Measurements from ENCODE around the gene SPI1.
"Not testable (repeated sequence)": the region's sequence is repeated elsewhere in the genome, so short reads cannot be mapped to it uniquely, and the experiment has no call there.

Gene SPI1

DNA sequence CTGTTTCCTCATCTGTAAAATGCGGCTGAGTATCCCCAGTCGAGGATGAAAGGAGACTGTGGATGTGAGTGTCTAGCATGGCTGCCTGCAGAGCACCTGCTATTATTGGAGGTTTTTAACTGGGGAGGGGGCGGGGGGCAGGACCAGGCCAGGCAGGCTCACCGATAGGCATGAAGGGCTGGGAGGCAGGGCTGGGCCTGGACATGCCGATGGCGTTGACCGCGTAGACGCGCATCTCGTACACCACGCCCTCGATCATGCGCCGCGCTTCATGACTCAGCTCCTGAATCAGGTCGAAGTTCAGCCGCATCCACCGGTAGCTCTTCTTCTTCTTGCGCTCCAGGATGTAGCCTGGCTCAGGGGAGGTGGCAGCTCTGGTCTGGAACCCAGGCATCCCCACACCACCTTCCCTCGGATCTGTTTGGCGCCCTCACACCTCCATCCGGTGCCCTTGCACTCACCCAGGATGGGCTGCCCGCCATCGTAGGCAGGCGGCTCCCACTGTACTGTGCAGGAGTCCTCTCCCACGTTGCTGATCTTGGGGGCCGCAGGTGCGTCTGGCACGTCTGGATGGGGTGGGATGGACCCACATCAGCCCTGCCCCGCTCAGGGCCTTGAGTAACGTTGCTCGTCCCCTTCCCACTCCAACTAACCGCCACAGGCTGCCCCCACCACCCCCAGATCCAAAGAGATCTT lies 41.0 kb downstream of the SPI1 start:
- no peak for DNase-seq

DNA sequence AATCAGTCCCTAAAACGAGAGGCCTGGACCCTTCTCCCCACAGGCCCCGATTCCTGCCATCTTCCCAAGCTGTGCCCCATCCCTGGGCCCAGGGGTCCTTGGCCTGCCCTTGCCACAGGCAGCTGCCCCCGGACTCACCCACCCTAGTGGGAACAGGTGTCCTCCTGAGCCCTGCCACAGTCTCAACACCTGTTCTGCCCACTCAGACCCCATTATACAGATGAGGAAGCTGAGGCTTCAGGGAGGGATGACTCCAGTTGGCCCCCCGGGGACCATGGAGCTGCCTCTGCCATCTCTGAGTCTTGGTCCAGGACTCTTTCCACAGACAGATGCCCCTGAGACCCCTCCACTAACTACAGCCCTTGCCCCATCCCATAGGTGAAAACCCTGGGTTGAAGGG lies 41.8 kb downstream of the SPI1 start:
- no peak for DNase-seq

DNA sequence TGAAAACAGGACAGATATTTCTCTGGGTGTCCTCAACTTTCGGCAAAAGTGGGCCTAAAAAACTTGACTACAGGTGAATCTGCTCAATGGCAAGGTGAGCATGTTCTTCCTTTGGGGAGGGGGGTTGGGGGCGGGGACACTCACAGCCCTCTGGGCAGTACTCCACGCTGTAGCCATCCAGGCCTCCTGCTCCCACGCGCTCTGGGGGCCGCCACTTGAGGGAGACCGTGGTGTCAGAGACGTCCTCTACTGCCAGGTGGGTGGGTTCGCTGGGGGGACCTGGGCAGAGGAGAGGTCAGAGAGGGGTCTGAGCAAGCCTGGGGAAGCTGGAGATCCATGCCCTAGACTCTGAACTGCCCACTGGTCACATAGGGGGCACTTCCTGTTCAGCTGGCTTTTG lies 42.6 kb downstream of the SPI1 start:
- DNase-seq = no peak

DNA sequence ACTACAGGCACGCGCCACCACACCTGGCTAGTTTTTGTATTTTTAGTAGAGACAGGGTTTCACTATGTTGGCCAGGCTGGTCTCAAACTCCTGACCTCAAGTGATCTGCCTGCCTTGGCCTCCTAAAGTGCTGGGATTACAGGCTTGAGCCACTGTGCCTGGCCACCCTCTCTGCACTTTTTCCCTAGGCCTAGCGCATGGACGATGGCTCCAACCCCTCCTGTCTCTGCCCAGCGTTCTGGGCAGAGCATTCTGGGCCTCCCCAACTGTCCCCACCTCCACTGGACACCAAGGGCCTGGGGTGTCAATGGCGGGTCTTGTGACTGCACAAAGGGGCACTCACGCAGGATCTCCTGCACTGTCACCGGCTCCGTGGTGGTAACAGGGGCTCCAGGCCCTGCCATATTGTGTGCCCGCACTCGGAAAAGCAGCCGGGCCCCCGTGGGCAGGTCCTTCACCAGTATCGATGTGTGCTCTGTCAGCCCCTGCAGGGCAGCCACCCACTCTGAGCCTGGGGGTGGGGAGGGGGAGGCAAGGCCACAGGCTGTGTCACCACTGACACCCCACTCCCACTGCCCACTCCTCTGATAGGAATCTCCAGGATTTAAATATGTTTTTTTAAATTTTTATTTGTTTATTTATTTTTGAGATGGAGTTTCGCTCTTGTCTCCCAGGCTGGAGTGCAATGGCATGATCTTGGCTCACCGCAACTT lies 43.5 kb downstream of the SPI1 start:
- DNase-seq = not testable (repeated sequence)

DNA sequence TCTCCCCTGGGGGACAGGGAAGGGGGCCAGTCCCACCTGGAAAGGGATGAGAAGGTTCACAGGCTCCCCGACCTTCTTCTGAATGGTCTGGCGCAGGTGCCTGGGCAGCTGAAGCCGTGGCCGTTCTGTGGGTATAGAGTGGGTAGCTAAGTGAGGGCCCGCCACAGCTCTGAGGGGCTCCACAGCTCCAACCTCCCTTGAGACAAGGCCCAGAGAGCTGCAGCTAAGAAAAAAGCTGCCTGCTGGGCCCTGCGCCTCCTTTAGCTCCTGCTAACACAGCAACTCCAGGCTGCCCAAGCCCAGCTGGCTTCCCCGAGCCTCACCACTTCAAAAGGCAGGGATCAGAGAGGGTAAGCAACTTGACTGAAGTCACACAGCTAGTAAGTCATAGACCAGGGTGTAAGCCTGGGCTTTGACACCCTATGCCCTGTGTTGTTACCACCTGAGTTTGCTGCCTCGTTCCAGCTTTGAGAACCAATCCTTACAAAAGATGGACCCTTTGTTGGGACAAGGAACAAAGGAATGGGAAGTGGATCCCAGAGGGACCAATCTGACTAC lies 44.4 kb downstream of the SPI1 start:
- DNase-seq = no peak

DNA sequence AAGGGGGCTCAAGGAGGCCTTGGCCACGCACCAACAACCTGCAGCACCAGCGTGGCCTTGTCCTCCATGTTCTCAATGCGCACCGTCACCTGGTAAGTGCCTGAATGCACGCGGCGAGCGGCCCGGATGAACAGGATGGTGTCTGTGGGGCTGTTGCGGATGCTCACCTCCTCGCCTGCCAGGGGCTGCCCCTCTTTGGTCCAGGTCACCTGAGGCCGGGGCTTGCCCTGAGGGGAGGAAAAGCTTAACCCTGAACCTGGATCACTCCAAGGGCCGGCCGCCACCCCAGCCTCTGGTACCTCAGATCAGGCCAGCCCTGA lies 44.9 kb downstream of the SPI1 start:
- DNase-seq = no peak

DNA sequence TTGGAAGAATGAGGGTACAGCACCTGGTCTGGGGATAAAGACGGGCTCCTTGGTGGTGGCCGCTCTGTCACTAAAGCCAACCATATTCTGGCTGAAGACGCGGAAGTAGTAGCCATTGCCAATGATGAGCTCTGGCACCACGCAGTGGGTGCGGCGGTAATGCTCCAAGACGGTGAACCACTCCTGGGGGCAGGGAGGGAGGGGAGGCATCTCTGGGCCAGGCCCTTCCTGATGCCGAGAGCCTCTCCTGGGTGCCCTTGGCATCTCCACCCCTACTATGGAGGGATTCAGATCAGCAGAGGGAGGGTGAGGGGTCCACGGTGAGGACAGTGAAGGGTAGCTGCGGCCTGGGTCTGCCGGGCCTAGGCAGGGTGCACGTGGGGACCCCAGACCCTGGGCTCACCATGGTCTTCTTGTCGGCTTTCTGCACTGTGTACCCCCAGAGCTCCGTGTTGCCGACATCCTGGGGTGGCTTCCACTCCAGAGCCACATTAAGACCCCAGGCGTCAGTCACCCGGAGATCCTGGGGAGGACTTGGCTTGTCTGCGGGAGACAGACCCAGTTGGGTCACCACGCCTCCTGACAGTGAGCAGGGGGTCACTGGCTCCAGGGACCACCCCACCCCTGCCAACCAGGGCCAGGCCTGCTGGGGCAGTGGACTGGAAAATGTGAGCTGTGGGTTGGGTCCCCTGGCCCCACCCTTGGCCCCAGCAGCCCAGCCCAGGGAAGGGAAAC lies 45.4 kb downstream of the SPI1 start:
- DNase-seq = no peak

DNA sequence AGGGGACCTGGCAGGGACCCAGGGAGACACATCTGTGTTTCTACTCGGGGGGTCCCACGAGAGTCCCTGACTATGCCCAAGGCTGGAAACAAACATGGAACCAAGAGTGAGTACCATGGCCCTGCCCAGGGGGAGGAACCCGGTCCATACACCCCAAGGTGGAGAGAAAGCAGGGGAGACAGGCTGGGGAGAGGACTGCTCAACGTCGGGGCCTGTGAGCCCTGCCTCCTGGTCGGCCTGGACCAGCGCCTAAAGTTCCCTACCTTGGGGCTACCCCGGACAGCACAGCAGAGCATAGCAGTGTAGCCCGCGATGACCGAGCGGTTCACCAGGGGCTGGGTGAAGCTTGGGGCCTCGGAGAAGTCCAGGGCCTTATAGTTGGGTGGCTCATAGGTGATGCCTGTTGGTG lies 46.0 kb downstream of the SPI1 start:
- DNase-seq = no peak

DNA sequence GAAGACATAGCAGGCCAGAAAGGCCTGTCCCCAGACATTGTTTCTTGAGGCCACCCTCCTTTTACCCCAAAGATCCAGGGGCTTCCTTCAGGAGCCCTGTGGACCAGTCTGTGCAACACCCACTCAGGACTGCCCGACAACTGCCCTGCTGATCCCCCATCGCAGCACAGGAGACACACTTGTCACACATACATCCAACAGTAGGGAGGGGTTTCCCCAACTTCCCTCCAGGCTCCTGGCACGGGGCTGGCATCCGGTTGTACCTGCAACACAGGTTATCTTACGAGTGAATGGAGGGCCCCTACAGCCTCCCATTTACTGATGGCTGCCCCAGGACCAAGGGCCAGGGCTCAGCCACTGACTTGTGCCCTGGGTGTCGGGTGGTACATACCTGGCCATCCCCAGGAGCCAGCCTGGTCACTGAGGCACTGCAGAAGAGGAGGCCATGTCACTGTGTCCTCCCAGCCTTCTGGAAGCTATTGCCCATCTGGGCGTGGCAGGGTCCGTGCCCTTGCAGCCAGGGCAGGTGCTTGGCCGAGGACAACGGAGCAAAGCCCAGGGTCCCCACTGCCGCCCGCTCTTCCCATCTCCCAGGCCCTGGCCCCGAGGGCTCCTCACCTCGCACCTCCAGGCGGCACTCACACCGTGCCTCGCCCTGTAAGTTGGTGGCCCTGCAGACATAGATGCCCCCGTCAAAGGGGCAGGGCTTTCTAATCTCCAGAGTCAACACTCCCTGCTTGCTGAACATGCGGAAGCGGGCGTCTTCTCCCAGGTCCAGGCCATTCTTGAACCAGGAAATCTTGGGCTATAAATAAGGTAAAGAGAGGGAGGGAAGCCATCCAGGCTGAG lies 46.7 kb downstream of the SPI1 start:
- no peak for DNase-seq

DNA sequence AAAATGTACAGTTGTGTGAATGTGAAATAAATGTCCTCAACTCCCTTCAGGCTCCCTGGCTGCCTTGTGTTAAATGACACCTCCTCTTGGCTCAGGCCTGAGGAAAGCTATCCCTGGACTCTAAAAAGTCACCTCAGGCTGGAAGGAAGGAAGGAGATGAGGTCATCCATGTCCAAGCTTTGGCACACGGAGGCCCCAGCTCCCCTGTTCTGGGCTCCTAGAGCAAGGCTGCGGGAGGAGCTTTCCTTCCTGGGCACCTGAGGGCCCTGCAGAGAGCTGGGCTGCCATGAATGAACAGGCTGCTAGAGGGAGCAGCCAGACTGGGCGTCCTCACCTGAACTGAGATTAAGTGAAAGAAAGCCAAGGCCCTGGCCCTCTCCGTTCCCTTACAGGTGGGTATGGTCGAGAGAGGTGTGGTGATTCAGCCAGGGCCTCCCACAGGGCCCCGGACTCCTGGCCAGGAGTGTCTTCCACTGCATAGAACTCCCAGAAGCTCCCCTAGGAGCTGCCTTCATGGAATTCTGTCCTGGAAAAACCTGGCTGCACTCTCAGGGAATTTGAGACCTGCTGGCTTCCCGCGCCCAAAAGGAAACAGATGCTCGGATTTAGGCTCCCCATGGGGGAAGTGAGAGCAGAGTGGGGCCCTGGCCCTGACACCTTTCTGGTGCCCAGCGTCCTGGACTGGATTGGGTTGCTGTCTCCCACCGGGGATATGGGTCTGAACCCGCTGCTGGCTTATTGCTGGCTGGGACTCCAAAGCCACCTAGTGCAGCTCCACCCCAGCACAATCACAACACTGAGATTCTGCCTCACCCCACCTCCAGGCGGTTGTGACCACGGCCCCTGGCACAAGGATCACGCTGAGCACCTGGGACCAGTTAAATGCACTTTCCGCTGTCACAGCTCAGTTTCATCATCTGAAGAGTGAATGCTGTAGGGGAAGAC lies 48.1 kb downstream of the SPI1 start:
- DNase-seq = no peak

DNA sequence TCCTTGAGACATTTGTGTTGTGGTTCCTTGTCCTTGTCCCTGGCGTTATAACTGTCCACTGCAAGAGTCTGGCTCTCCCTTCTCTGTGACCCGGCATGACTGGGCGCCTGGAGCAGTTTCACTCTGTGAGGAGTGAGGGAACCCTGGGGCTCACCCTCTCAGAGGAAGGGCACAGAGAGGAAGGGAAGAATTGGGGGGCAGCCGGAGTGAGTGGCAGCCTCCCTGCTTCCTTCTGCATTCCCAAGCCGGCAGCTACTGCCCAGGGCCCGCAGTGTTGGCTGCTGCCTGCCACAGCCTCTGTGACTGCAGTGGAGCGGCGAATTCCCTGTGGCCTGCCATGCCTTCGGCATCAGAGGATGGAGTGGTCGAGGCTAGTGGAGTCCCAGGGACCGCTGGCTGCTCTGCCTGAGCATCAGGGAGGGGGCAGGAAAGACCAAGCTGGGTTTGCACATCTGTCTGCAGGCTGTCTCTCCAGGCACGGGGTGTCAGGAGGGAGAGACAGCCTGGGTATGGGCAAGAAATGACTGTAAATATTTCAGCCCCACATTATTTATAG lies 48.8 kb downstream of the SPI1 start:
- no peak for DNase-seq

DNA sequence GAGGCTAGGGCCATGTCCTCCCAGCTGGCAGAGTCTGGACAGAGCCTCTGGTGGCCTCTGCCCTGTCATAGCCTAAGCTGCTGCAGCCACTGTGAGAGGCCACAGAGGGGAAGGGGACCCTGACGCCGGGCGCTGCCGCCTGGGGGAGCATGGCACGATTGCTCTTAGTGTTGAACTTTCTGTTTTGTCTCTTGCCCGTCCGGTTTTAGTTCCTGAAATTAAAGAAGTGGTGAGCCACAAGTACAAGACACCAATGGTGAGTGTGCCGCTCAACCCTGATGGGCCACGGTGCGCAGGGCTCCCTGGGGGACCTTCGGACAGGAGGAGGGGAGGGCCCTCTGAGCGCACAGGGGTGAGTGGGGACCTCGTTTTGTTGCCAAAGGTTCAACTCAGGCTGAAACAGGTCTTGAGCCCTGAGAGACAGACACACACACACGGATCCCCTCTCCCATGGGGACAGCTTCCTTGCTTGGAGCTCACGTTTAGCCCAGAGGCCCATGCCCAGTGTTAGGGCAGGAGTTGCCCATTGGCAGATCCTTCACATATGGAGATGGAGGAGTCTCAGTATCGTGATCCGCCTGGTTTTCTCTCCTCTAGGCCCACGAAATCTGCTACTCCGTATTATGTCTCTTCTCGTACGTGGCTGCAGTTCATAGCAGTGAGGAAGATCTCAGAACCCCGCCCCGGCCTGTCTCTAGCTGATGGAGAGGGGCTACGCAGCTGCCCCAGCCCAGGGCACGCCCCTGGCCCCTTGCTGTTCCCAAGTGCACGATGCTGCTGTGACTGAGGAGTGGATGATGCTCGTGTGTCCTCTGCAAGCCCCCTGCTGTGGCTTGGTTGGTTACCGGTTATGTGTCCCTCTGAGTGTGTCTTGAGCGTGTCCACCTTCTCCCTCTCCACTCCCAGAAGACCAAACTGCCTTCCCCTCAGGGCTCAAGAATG lies 49.6 kb downstream of the SPI1 start:
- no peak for DNase-seq

DNA sequence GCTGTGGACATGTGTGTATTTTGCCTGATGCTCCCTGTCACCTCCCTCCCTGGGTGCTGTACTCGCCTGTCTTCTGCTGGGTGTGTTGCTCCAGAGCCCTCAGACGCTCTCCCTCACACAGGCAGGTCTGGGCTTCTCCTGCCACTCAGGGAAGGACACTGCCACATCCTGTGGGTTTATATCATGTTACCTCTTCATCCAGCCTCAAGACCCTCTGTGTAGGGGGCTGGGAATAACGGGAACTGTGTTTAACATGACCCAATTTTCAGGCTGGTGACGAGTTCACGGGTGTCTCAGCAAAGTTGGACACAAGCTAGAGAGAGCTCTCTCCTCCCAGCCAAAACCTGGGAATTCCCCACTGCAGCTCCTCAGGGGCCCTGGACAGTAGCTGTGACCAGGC lies 50.4 kb downstream of the SPI1 start:
- no peak for DNase-seq

DNA sequence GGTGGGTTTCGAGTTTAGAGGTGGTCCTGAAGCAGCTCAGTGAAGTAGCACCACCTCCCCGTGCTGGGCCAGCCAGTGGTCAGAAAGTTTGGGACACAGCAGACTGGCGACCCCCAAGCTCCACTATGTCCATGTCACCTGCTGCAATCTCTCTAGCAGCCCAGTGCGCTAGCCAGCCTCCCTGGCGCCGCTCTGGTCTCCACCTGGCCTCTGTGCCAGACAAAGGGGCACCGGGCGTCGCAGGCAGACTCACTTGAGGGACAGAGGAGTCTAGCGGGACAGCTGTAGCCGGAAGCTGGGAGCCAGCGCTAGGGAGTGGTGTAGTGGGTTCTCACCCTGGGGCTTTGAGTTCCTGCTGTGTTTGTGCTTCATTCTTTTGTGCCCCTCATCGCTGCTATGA lies 51.3 kb downstream of the SPI1 start:
- DNase-seq = no peak

DNA sequence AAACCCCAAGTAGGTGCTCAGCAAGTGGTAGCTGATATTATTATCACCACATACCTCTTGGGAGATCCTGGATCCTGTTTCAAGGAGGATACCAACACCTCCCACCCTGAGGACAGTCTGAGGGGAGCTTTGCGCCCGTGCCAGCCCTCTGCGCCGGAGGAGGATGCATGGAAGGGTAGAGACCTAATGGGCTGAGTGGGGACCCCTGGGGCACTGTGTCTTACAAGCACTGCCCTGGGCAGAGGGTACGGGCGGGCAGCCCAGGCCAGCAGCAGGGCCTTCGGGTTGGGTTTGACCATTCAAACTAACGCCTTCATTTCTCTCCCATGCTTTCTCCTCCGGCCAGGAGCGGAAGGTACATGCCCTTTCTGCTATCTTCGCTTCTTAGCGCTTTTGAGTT lies 52.1 kb downstream of the SPI1 start:
- no peak for DNase-seq

DNA sequence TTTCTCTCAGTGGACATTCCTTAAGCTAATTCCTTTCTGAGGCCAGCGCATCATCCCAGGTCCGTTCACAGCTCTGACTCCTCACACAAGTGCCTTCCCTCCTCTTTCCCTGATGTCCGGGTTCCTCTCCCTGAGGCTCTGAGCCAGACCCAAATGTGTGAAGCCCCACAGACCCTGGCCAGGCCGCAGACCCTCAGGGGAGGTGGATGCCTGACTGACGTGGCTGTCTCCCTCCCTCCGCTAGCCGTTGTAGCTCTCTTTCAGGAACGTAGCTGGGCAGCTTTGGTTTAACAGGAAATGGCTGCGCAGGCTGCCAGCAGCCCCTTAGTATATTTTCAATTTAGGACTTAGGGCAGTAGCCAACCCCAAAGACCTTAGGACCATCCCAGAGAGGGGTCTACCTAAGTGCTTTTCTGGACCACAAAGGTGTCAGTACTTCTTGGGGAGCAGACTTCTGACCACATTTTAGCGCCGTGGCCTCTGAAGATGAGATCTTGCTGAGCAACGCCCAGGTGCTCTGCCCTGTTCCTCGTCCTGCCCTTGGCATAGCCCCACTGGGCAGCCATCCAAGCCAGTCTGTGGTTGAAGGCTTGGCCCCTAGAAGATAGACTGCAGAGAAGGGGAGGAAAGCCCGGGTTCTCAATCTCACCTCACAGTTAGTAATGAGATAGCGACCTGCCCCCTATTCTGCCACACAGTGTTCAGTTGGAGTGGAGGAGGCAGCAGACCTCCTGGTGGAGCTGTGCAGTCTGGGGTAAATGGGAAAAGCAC lies 52.9 kb downstream of the SPI1 start:
- no peak for DNase-seq

DNA sequence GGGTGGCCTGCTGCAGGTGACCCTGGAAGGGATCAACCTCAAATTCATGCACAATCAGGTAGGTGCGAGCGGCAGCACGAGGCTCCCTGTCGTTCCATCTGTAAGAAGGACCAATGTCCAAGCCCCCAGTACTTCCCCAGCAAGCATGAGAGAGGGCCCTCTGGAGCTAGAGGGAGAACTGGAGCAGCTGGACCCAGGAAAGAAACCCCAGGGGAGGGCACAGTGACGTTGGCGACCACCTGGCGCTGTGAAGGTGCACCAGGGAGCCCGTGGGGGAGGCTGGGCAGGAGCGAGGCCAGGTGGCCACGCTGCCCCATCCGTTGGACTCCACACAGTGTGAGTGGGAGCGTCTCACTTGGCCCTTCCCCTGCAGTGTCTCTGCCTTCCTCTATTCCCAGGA lies 53.8 kb downstream of the SPI1 start:
- DNase-seq = no peak

DNA sequence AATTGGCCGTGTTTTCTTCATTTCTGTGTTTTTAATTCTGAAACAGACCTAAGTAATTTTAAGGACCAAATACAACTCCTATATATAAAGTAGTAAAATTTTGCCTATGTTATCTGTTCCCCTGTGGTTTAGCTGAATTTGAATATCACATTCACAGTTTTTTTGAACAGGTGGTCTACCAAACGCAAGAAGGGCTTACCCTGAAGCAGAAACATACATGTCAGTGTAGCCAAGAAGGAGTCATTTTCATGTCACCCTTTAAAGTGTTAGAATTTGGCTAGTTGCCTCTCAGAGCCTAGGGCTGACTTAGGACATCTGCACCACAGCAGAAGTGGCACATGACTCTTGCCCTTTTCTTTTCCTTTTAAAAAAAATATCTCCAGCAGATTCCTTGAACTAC lies 60.2 kb downstream of the SPI1 start:
- no peak for DNase-seq

DNA sequence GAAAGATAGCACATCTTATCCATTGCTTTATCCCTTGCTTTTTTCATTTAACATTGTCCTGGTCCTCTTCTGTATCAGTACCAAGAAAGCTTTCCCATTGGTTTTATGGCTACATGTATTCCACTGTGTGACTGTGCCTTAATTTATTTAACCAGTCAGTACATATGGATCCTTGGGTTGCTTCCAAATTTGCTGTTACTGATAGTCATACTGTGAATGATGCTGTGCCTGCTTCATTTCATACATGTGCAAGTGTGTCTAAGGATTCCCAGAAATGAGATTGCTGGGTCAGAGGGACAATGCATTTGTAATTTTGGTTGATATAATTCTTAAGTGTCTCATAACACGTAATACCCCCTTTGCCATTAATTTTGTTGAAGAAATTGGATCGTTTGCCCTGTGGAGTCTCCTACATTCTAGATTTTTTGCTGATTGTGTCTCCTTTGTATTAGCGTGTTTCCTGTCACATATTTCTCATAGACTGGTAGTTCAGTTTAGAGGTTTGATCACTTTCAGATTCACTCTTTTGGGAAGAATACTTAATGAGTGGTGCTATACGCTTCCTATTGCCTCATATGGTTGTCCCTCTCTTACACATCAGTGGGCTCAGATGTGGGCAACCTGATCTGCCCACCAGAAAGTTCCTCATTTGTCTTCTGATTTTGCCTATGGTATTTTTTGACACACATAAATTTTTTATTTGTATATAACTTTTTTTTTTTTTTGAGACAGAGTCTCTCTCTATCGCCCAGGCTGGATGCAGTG lies 61.1 kb downstream of the SPI1 start:
- DNase-seq = no peak

Data from activated CD4-positive, alpha-beta T cell treated with anti-CD3 and anti-CD28 coated beads, Interleukin-2, Interleukin-6, amounts not matched to agents 100 ng/mL and 50 ng/mL, durations not matched to agents 16 hours and 8 hours (primary cell).